Activated CD8-positive, alpha-beta T cell treated with anti-CD3 and anti-CD28 coated beads for 36 hours (primary cell): ENCODE results near the gene RYR2. TPM values are rescaled to one million over a fixed set of nuclear protein-coding genes. Genes with fewer than 3 reads are reported as not detected.

Source experiments
- ATAC-seq: fragments of 200-7000 bp; cut with Tn5 transposase; one replicate; pipeline ENCODE4 v1.10.0; 2021; ENCODE audit warnings: mild to moderate bottlenecking, moderate library complexity
- CTCF ChIA-PET: fragments of 350-600 bp; sonication (Branson Sonifier 250); formaldehyde crosslinking; loops from one replicate; lab custom pipeline; 2021; ENCODE audit warnings: antibody characterized with exemption; lab: Charles Lee
- POLR2A ChIA-PET: fragments of 350-600 bp; sonication (Branson Sonifier 250); formaldehyde crosslinking; loops from one replicate; lab custom pipeline; 2021; ENCODE audit warnings: antibody characterized with exemption; lab: Charles Lee
- DNase-seq: peaks from one replicate; pipeline ENCODE4 v3.0.0-alpha.2; 2020
- H3K27ac Mint-ChIP-seq: one replicate; pipeline ENCODE4 v1.8.0; 2021; ENCODE audit warnings: mild to moderate bottlenecking, mixed read lengths
- H3K27me3 Mint-ChIP-seq: one replicate; pipeline ENCODE4 v1.8.0; 2021; ENCODE audit warnings: mixed read lengths
- H3K36me3 Mint-ChIP-seq: one replicate; pipeline ENCODE4 v1.8.0; 2021; ENCODE audit warnings: low read depth, mixed read lengths
- H3K4me1 Mint-ChIP-seq: one replicate; pipeline ENCODE4 v1.8.0; 2021; ENCODE audit warnings: low read depth, mixed read lengths
- H3K4me3 Mint-ChIP-seq: one replicate; pipeline ENCODE4 v1.8.0; 2021; ENCODE audit warnings: mild to moderate bottlenecking, moderate library complexity, mixed read lengths
- H3K9me3 Mint-ChIP-seq: one replicate; pipeline ENCODE4 v1.8.0; 2021; ENCODE audit warnings: mixed read lengths
- CTCF ChIP-seq: fragments of 200-600 bp; IDR thresholded peaks from one replicate; pipeline ENCODE4 v1.8.0; 2022; ENCODE audit warnings: antibody characterized with exemption, mild to moderate bottlenecking
- intact Hi-C: fragments of 100-400 bp; cut with micrococcal nuclease; formaldehyde crosslinking; loops from one replicate; pipeline ENCODE4 v1.10.0; 2022
- total RNA-seq, 2 experiments: library from RNA; stranded (reverse); gene quantifications; one replicate each; pipeline ENCODE4 v1.2.3, GENCODE V29; 2021

The RYR2 gene
- total RNA-seq, 2 experiments from 2014 or later: 0.02 TPM

- ATAC-seq (no peak), DNase-seq (no peak)
- Mint-ChIP-seq H3K36me3 (no peaks in the 10 kb centered on the region), H3K27me3 (peaks cover under 1% of the 10 kb centered on the region), H3K4me3 (no peak overlapping the region), H3K27ac (no peak overlapping the region), H3K4me1 (no peaks in the 10 kb centered on the region), H3K9me3 (no peaks in the 10 kb centered on the region)
- intact Hi-C loops: no loop called here
- TF ChIP-seq CTCF: no peak
- ChIA-PET CTCF (no interaction called here), POLR2A (no interaction called here)
These were observed 524.6 kb downstream of the RYR2 start for GRCh38 chr1:237566581-237566980.

- TF ChIP-seq CTCF: no peak
- H3K9me3 Mint-ChIP-seq: no peaks in the 10 kb centered on the region
- intact Hi-C loops: no loop called here
- ATAC-seq: no peak
- H3K4me3 Mint-ChIP-seq: no peak overlapping the region
- ChIA-PET POLR2A (no interaction called here), CTCF (no interaction called here)
- no peaks in the 10 kb centered on the region for H3K36me3 Mint-ChIP-seq
- H3K4me1 Mint-ChIP-seq: no peaks in the 10 kb centered on the region
- no peak overlapping the region for H3K27ac Mint-ChIP-seq
- no peaks in the 10 kb centered on the region for H3K27me3 Mint-ChIP-seq
- no peak for DNase-seq
These were observed 527.0 kb downstream of the RYR2 start for GRCh38 chr1:237568955-237569354.

GRCh38 chr1:237570530-237570929, 528.5 kb downstream of the RYR2 start:
- H3K27ac Mint-ChIP-seq: no peak overlapping the region
- no peaks in the 10 kb centered on the region for H3K36me3 Mint-ChIP-seq
- ChIA-PET POLR2A (no interaction called here), CTCF (interaction anchor here (0.7 to 0.9 kb wide), 2 partner anchors 9 to 10 kb away, joined by 3 read pairs; no protein-coding TSS in a partner anchor)
- intact Hi-C loops: no loop called here
- no peaks in the 10 kb centered on the region for H3K4me1 Mint-ChIP-seq
- H3K4me3 Mint-ChIP-seq: no peak overlapping the region
- no peak for DNase-seq
- TF ChIP-seq CTCF: no peak
- no peaks in the 10 kb centered on the region for H3K27me3 Mint-ChIP-seq
- ATAC-seq: no peak
- peaks cover 1% of the 10 kb centered on the region for H3K9me3 Mint-ChIP-seq

- ATAC-seq: no peak
These were observed 532.6 kb downstream of the RYR2 start for GRCh38 chr1:237574536-237574935.

GRCh38 chr1:237578540-237578939, 536.6 kb downstream of the RYR2 start:
- ChIA-PET CTCF (no interaction called here), POLR2A (no interaction called here)
- Mint-ChIP-seq H3K4me3 (no peak overlapping the region), H3K27ac (no peak overlapping the region), H3K27me3 (no peaks in the 10 kb centered on the region), H3K4me1 (no peaks in the 10 kb centered on the region), H3K9me3 (peaks cover 8% of the 10 kb centered on the region), H3K36me3 (no peaks in the 10 kb centered on the region)
- intact Hi-C loops: no loop called here
- no peak for ATAC-seq
- DNase-seq: no peak
- no peak for TF ChIP-seq CTCF

More at GRCh38 chr1:237574536-237574935, 532.6 kb downstream of the RYR2 start:
- no peak for DNase-seq
- no peaks in the 10 kb centered on the region for H3K36me3 Mint-ChIP-seq
- no peaks in the 10 kb centered on the region for H3K27me3 Mint-ChIP-seq
- intact Hi-C loops: no loop called here
- no peaks in the 10 kb centered on the region for H3K4me1 Mint-ChIP-seq
- peaks cover 8% of the 10 kb centered on the region for H3K9me3 Mint-ChIP-seq
- ChIA-PET CTCF (no interaction called here), POLR2A (no interaction called here)
- no peak overlapping the region for H3K4me3 Mint-ChIP-seq
- no peak for TF ChIP-seq CTCF
- H3K27ac Mint-ChIP-seq: no peak overlapping the region
